Adipocyte (in vitro differentiated cells): ENCODE results near the gene XG.

Experiments used
- DNase-seq: peaks from one replicate; pipeline ENCODE4 v3.0.0-alpha.2; 2015; ENCODE audit warnings: low read depth
- H3K27me3 ChIP-seq: replicated peaks from 2 replicates; pipeline ENCODE4 v1.7.0; 2013; ENCODE audit warnings: mild to moderate bottlenecking, low read length, moderate library complexity; ENCODE audit not compliant: control insufficient read depth, insufficient read depth
- H3K36me3 ChIP-seq: 2 replicates; pipeline ENCODE4 v1.7.0; 2013; ENCODE audit warnings: low read length, mild to moderate bottlenecking, moderate library complexity; ENCODE audit not compliant: control insufficient read depth, insufficient read depth, severe bottlenecking
- H3K4me1 ChIP-seq: 2 replicates; pipeline ENCODE4 v1.7.0; 2013; ENCODE audit warnings: mild to moderate bottlenecking, low read length, moderate library complexity; ENCODE audit not compliant: control insufficient read depth, insufficient read depth
- H3K4me3 ChIP-seq: 2 replicates; pipeline ENCODE4 v1.7.0; 2013; ENCODE audit warnings: mild to moderate bottlenecking, low read length, moderate library complexity
- H3K9ac ChIP-seq: 2 replicates; pipeline ENCODE4 v1.7.0; 2013; ENCODE audit warnings: mild to moderate bottlenecking, low read length, moderate library complexity
- H3K9me3 ChIP-seq: 2 replicates; pipeline ENCODE4 v1.7.0; 2013; ENCODE audit warnings: mild to moderate bottlenecking, low read length, moderate library complexity; ENCODE audit not compliant: control insufficient read depth

XG gene

DNA sequence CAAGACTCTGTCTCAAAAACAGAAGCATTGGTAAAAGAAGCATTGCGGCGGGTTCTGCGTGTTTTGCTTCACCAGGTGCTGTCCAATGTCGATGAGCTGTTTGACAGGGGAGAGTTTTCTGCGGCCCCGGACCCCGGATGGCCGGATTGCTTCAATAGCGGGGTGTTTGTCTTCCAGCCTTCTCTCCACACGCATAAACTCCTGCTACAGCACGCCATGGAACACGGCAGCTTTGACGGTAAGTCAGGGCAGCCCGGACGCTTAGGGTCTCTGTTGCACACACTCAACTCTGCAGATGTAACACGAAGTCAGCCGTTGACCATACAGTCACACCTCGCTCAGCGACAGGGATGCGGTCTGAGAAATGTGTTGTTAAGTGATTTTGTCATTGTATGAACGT is 103.1 kb downstream of the XG start:
- Histone ChIP-seq H3K9ac (no peak overlapping the region), H3K9me3 (no peaks in the 10 kb centered on the region), H3K27me3 (no peaks in the 10 kb centered on the region), H3K4me1 (peaks cover 2% of the 10 kb centered on the region), H3K36me3 (peaks cover 53% of the 10 kb centered on the region), H3K4me3 (no peak overlapping the region)
- DNase-seq = no peak

DNA sequence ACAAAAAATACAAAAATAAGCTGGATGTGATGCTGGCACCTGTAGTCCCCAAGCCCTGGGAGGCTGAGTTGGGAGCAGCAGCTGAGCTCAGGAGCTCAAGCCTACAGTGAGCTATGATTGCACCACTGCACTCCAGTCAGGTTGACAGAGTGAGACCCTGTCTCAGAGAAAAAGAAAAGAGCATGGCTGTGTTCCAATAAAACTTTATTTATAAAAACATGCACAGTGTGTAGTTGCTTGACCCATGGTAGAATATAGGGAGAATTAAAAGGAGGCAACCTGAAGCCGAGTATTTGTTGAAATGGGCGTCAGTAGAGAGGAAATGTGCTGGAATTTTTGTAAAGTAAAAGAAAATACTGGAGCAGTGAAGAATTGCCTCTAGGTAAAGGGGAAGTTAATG is 103.9 kb downstream of the XG start:
- no peak for DNase-seq
- Histone ChIP-seq H3K27me3 (no peaks in the 10 kb centered on the region), H3K4me3 (no peak overlapping the region), H3K4me1 (no peaks in the 10 kb centered on the region), H3K36me3 (peaks cover 58% of the 10 kb centered on the region), H3K9ac (no peak overlapping the region), H3K9me3 (no peaks in the 10 kb centered on the region)

DNA sequence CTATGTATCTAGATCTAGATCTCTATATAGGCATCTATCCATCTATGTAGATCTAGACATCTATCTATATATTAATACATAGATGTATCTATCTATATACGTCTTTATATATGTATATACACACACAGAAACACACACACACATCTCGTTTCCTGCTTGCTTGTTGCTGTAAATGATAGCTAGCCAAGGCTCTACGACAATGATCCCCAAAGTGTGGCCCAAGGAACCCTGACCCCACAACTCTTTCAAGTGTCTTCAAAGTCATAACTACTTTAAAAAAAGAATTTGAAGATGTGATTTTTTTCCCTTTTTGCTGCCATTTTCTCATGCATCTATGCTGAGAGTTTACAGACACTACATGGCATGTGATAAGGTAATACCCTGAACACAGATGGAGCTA is 105.7 kb downstream of the XG start:
- Histone ChIP-seq H3K4me3 (no peak overlapping the region), H3K4me1 (no peaks in the 10 kb centered on the region), H3K36me3 (peaks cover 74% of the 10 kb centered on the region), H3K9ac (no peak overlapping the region), H3K9me3 (no peaks in the 10 kb centered on the region), H3K27me3 (peaks cover 3% of the 10 kb centered on the region)
- no peak for DNase-seq

DNA sequence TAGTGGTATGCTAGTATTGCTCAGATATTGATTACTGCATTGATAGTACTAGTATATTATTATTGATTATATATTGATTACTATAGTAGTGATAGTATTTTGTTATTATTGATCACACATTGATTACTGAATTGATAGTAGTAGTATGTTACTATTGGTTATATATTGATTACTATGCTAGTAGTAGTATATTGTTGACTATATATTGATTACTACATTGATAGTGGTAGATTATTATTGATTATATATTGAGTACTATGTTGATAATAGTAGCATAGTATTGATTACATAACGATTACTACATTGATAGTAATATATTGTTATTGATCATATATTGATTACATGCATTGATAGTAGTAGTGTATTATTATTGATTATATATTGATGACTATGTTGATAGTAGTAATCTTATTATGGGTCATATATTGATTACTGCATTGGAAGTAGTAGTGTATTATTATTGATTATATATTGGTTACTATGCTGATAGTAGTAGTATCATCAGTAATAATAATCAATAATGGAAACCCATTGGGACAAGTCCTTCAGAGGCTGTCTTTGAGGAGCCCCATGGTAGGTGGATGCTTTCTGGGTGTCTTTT is 107.5 kb downstream of the XG start:
- Histone ChIP-seq H3K4me1 (no peaks in the 10 kb centered on the region), H3K36me3 (peaks cover 77% of the 10 kb centered on the region), H3K4me3 (no peak overlapping the region), H3K9ac (no peak overlapping the region), H3K27me3 (peaks cover 3% of the 10 kb centered on the region), H3K9me3 (no peaks in the 10 kb centered on the region)
- no peak for DNase-seq

DNA sequence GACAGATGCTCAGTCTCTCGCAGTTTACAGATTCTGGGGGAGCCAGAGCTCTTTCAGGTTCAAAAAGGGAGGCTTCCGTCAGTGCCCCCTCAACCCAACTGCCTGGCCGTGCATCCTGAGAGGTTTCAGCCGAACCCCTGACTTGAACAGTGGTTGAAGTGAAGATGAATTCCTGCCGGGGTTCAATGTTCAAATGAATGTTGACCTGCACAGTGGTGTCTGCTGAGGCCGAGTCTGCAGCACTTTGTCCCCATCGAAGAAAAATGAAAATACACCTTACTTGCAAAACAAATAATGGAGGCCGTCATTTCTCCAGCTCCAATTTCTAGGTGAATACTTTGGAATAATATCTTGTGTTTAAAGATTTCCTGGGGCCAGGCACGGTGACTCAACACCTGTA is 110.6 kb downstream of the XG start:
- no peak for DNase-seq
- Histone ChIP-seq H3K9ac (no peak overlapping the region), H3K4me3 (no peak overlapping the region), H3K27me3 (peaks cover 3% of the 10 kb centered on the region), H3K9me3 (no peaks in the 10 kb centered on the region), H3K4me1 (no peaks in the 10 kb centered on the region), H3K36me3 (peaks cover 78% of the 10 kb centered on the region)

DNA sequence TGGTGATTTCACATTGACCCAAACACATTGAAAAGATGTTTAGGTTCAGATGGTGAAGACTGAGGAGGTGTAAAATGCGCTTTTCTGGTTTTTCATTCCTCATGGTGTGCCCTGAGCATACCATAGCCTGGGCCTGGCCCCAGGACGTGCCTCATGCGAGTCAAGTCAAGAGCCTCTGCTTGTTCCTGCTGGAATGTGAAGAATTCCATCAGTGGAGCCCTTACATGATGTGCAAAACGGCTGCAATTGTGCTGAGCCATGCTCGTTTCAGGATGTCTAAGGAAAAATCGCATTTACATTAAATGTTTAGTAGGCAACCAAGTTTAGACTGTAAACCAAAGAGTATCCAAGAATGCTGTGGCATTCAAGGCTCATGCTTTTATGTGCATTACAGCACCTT is 111.8 kb downstream of the XG start:
- no peaks in the 10 kb centered on the region for H3K4me1 ChIP-seq

More for the DNA sequence above, 111.8 kb downstream of the XG start:
- Histone ChIP-seq H3K36me3 (peaks cover 77% of the 10 kb centered on the region), H3K9ac (no peak overlapping the region), H3K27me3 (peaks cover 3% of the 10 kb centered on the region), H3K9me3 (no peaks in the 10 kb centered on the region), H3K4me3 (no peak overlapping the region)
- peak; percentile 48 for DNase-seq
